Tibial nerve (tissue), 4 donors: ENCODE results near the gene GTF2H4.

Source experiments
- CTCF ChIP-seq, 5 experiments: fragments of 200-600 bp in 3 of 5; fragments of 450-650 bp in 2 of 5; sonication (generic) in 3 of 5; IDR thresholded peaks; one replicate each; pipeline ENCODE4 v1.5.1; 2016 to 2019; ENCODE audit warnings: antibody characterized with exemption in 5 of 5, mild to moderate bottlenecking in 3 of 5, moderate library complexity in 2 of 5
- EP300 ChIP-seq, 2 donors: sonication (generic); formaldehyde crosslinking; IDR thresholded peaks; one replicate each; pipeline ENCODE4 v1.6.1; 2017; ENCODE audit warnings: antibody characterized with exemption in 2 of 2, mild to moderate bottlenecking in 1 of 2
- POLR2A ChIP-seq, 2 donors: fragments of 450-650 bp; IDR thresholded peaks; one replicate each; pipeline ENCODE4 v1.6.1; 2017; ENCODE audit warnings: antibody characterized with exemption in 2 of 2, mild to moderate bottlenecking in 2 of 2, moderate library complexity in 2 of 2

DNA sequence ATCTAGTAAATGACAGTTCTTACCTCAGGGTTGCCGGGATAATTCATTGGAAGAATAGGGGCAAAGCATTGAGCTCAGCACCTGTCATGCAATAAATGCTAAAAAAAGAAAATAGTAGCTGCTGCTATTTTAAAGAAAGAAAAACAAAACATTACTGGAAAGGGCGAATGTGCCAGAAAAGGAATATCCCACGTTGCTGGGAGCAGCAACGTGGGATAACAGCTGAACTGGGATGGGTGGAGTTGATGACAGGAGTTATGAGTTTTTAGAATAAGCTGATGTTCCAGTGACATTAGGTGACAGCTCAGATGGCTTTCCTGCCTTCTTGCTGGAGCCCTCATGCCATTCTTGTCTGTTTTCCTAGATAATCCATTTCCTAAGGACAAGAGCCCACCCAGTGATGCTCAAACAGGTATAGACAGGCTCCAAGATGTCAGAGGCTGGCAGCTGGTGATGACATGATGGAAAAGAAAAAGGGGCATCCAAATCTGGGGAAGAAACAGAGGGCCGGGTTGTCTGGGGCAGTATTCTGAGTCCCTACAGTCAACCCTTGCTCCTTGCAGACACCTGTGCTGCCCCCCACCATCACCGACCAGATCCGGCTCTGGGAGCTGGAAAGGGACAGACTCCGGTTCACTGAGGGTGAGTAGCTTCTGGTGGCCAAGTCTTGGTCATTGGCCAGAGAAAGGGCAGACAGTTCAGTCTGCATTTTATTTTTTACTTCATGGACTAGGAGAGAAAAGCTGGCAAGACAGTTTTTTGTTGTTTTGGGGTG is 4.9 kb downstream of the GTF2H4 start:
- no peak for TF ChIP-seq POLR2A (IDR thresholded peaks at IDR 0.05)
- TF ChIP-seq CTCF (IDR thresholded peaks at IDR 0.05) = no peak
- no peak for TF ChIP-seq EP300 (IDR thresholded peaks at IDR 0.05)
